HG02973 (cell line): ENCODE measurements around the gene SLC9C1.

ENCODE experiments used
- ATAC-seq: cut with Tn5 transposase; IDR thresholded peaks from one replicate; pipeline ENCODE4 v1.9.1; 2021; ENCODE audit warnings: moderate library complexity; ENCODE audit not compliant: unreplicated experiment

The SLC9C1 gene

DNA sequence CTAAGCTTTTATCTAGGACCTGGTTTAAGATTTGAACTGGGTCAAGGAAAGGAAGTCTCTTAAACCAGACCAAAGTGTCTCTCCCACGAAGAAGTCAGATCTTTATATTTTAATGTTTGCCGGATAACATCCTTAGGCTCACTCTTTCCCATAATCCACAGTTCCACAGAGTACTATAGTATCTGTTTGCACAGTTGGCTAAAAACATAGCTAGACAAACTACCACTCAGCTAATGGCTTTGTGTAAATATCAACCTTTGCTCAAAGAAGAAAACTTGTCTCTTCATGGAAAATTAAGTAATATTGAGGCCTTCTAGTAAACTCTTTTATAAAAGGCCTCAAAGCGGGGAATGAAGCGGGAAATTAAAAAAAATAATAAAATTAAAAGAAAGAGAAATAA lies 13.5 kb upstream of the SLC9C1 start:
- ATAC-seq, result no peak

DNA sequence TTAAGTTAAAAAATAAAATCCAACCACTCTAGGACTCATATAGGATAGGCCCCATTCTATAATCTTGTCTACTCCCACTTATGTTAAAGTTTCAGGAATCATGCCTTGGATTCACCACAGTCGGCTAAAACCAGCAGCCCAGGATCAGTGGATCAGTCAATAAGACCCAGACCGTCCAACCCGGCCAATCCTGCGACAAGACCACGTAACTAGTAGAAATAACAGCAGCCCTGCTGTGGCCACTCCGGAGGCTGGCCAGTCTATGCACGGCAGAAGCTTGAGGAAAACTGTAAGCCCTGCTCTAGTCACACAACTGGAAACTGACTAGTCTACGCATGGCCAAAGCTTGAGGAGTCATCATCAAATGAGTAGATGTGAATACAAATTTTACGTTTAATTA lies 12.8 kb upstream of the SLC9C1 start:
- ATAC-seq, result no peak

DNA sequence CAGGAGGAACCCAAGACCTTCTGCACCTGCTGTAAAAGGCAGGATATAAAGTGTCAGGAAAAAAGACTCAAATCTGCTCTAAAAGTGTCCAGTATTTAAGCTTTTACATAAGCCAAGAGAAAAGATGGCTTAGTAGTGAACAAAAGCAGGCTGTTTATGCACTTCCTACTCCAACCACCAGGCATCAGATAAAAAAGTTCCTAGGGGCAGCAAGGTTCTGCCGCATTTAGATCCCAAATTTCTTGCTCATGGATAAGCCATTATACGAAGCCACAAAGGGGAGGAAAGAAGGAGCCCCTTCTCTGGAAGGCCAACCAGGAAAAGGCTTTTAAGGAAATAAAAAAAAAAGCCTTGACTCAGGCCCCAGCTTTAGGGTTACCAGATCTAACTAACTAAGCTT lies 10.6 kb upstream of the SLC9C1 start:
- no peak for ATAC-seq

DNA sequence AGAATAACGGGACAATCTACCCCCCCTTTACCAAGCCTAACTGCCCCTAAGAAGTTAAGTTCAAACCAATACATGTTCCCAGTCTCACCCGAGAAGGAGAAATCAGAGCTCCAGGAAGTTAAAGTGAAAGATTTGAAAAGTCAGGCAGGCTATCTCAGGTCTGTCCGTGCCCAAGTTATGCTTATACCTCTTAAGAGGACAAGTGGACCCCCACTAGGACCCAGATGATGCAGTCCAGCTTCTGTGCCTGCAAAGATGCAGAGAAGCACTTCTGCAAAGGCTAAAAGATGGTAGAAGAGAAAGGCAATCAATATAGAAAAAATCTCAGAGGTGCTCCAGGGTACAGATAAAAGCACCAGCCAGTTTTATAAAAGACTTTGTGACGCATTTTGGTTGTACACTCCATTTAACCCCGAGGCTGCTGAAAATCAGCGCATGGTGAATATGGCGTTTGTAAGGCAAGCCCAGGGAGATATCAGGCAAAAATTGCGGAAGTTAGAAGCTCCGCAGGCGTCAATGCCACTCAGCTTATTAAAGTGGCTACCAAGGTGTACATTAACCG lies 9.8 kb upstream of the SLC9C1 start:
- no peak for ATAC-seq

DNA sequence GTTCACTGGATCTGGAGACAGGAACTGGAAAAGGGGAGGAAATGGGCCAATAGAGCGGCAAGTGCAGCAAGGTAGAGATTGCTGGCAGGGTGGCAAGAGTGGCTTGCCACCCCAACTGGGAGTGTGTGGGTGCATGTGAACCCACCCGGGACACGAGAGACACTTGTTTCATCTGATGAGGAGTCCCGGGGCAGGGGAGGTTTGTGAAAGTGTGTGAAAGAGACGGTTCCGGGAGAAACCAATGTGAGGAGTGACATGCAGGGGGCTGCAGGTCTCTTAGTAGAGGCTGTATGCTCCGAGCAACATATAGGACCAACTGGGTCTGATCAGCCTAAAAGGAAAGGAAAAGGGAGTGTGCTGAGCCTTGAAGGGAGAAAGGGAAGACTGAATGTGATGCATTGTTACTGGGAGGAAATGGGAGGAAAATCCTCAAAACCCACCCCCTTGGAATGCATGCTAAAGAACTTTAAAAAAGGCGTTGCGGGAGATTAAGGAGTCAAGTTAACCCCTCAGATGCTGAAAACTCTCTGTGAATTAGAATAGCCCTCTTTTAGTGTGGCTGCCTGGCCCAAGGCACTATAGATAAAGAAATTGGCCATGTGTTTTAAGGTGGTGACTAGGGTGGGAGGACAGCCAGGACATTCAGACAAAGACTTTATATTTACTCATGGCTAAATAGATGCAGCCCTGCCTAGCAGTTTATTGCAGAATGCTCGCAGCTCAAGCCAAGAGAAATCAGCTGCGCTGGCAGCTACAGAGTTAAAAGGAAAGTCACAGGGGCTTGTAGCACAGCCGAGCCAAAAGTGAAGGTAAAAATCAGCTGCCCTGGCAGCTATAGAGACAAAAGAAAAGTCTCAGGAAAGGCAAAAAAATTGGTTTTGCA lies 9.1 kb upstream of the SLC9C1 start:
- ATAC-seq, result no peak

GRCh38 chr3:112302150-112302830 lies 8.3 kb upstream of the SLC9C1 start:
- no peak for ATAC-seq

DNA sequence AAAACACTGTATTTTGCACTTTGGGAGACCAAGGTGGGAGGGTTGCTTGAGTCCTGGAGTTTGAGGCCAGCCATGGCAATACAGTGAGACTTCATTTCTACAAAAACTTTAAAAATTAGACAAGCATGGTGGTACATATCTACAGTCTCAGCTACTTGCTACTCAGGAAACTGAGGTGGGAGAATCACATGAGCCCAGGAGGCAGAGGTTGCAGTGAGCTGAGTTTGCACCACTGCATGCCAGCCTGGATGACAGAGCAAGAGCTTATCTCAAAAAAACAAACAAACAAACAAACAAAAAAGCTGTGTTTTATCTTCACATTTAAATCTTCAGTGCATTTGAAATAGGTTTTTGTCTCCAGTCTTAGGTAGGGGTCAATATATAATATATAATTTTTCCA lies 4.8 kb upstream of the SLC9C1 start:
- no peak for ATAC-seq

- no peak for ATAC-seq
Measured at GRCh38 chr3:112297714-112298113, 3.7 kb upstream of the SLC9C1 start.

GRCh38 chr3:112289011-112289410 lies 5.0 kb downstream of the SLC9C1 start:
- ATAC-seq, result no peak

DNA sequence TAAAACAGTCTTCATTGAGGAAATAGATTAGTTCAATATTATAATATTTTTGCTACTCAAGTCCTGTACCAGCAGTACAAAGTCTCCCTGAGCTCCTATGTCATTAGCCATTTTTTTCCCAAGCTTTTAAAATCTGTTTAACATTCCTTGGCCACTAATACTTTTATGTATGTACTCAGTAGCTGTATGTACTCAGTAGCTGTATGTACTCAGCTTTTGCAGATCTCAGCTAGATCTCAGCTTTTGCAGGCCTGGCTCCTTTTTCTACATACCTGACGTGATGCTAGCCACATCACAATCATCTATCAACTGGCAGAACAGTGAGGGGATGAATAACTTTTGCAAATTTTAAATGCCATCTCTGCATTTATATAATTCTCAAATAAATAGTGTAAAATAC lies 13.8 kb downstream of the SLC9C1 start:
- ATAC-seq, result no peak

- ATAC-seq, result no peak
Measured at GRCh38 chr3:112273536-112273935, 20.5 kb downstream of the SLC9C1 start.

GRCh38 chr3:112261742-112262141 lies 32.3 kb downstream of the SLC9C1 start:
- no peak for ATAC-seq

- no peak for ATAC-seq
Measured at GRCh38 chr3:112260563-112260962, 33.5 kb downstream of the SLC9C1 start.

GRCh38 chr3:112253301-112253971 lies 40.6 kb downstream of the SLC9C1 start:
- no peak for ATAC-seq

- ATAC-seq, result peak; percentile 69
Measured at GRCh38 chr3:112247900-112248299, 46.1 kb downstream of the SLC9C1 start.

DNA sequence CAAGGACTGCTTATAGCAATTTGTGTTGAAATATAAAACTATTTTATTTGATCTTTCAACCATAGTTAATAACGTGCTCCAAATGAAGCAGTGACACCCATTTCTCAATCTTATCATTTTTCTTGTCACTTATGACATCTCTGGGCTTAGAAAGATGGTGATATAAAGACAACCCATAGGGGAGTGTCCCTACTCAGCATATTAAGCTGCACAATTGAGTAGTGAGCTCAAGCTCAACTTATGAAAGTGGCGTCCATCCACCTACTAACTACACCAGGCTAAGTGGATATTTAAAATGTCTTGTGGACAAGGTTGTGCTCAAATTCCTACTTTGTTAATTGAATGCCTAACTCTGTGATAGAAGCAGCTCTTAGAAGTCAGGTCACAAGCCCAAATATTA lies 46.7 kb downstream of the SLC9C1 start:
- ATAC-seq, result peak; percentile 22

DNA sequence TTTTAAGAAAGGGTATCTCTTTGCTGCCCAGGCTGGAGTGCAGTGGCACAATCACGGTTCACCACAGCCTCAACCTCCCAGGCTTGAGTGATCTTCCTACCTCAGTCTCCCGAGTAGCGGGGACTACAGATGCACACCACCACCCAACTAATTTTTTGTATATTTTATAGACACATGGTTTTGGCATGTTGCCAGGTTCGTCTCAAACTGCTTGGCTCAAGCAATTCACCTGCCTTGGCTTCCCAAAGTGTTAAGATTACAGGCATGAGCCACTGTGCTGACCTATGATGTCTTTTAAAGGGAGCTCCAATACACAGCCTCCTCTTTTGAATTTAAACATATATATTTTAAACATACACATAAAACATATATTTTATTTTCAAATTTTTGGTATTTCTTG lies 60.9 kb downstream of the SLC9C1 start:
- ATAC-seq, result no peak

DNA sequence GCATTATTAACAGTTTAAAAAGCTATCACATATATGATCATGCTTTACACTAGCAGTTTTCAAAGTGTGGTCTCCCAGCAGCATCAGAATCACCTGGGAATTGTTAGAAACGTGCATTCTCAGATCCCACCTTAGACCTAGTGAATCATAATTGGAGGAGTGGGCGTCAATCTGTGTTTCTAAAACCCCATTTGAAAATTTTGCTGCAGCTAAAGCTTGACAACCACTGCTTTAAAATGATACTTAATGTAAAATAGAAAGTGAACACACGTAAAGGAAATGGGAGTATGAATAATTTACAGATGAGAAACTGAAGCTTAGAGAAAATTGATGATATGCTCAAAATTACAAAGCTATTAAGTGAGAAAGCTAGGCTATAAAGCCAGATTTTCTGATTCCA lies 62.3 kb downstream of the SLC9C1 start:
- no peak for ATAC-seq

GRCh38 chr3:112230033-112230432 lies 64.0 kb downstream of the SLC9C1 start:
- ATAC-seq, result no peak

GRCh38 chr3:112228786-112229185 lies 65.2 kb downstream of the SLC9C1 start:
- no peak for ATAC-seq

GRCh38 chr3:112200317-112200666 lies 93.7 kb downstream of the SLC9C1 start:
- no peak for ATAC-seq
